Gastrocnemius medialis (tissue), 4 donors: ENCODE results near the gene CATSPER4.

Source experiments
- CTCF ChIP-seq, 5 experiments: fragments of 450-650 bp in 3 of 5; fragments of 200-600 bp in 2 of 5; sonication (generic) in 2 of 5; IDR thresholded peaks in 4 of 5; conservative IDR thresholded peaks in 1 of 5; 1 replicate in 4 of 5; 2 replicates in 1 of 5; pipeline ENCODE4 v1.5.1; 2016 to 2019; ENCODE audit warnings: antibody characterized with exemption in 5 of 5, mild to moderate bottlenecking in 3 of 5, moderate library complexity in 3 of 5
- POLR2A ChIP-seq, 2 donors: fragments of 450-650 bp; IDR thresholded peaks; one replicate each; pipeline ENCODE4 v1.6.1; 2017; ENCODE audit warnings: antibody characterized with exemption in 2 of 2, mild to moderate bottlenecking in 2 of 2, moderate library complexity in 2 of 2

GRCh38 chr1:26237230-26237966, 47.0 kb downstream of the CATSPER4 start:
- TF ChIP-seq CTCF (IDR thresholded peaks at IDR 0.05 in 4 of 5, conservative IDR thresholded peaks at IDR 0.05 in 1 of 5) (no peak), POLR2A (IDR thresholded peaks at IDR 0.05) (no peak)
